Measurements from ENCODE around the gene CPA3.

The CPA3 gene

GRCh38 chr3:148865049-148865448, at the start of gene CPA3:
Gene CPA3 (plus strand): TSS chr3:148865296. CDS start chr3:148865308, 12 bp downstream.
- no peak for DNase-seq

DNA sequence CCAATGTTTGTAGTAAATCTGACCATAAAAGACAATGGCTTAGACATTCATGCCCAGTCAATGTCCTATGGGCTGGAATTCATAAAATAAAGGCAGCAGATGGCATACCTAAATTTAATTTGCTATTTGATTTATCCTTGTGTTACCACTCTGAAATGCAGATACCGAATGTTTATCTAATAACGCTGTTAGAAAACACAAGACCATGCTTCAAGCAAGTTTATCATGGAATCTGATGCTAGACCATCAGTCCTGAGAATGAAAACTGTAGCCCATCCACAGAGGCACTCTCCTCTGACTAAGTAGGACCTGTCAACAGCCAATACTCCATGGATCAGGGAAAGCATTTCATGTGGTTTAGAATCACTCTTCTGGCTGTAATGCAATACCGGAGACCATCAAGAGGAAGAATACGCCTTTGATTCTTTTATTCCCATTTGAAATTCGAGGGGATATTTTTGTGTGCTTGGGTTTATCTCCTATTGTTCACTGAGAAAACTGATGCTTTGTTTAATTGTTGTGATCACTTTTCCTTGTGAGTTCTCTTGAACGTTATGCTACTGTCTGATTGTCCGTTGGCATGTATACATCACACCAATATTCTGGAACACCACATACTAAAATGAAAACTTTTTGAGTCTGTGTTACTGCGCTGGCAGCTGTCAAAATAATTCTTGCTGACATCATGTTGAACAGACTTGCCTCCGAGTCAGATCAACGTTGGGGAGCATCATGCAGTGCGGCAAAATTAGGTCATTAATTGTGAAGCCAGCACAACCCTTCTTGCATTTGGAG, 49.6 kb upstream of the CPA3 start:
- DNase-seq, result no peak

DNA sequence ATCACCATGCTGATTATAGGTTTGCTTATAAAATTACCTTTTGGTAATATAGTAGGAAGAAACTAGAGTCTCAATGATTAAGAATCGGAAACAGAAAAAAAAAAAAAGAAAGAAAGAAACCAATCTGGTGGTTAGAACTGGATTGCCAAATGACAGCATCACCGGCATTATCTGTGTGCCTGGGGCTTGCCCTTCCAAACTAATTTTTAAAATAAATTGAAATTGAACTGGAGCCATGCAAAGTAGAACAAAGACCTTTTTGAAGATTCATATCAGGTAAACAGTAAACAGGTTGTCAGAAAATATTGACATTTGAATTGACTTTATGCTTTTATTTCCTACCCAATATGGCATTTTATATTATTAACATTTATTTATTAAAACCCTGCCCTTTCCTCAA, 48.7 kb upstream of the CPA3 start:
- DNase-seq, result no peak

GRCh38 chr3:148816981-148817525, 48.0 kb upstream of the CPA3 start:
- DNase-seq, result no peak

GRCh38 chr3:148820361-148821245, 44.5 kb upstream of the CPA3 start:
- DNase-seq, result no peak

GRCh38 chr3:148823026-148823425, 42.1 kb upstream of the CPA3 start:
- no peak for DNase-seq

GRCh38 chr3:148825476-148825875, 39.6 kb upstream of the CPA3 start:
- no peak for DNase-seq

- no peak for DNase-seq
Measured at GRCh38 chr3:148827585-148827984, 37.5 kb upstream of the CPA3 start, which contains the start of gene CPB1. Gene CPB1 (plus strand): TSS chr3:148827811. CDS start chr3:148827824, 13 bp downstream.

DNA sequence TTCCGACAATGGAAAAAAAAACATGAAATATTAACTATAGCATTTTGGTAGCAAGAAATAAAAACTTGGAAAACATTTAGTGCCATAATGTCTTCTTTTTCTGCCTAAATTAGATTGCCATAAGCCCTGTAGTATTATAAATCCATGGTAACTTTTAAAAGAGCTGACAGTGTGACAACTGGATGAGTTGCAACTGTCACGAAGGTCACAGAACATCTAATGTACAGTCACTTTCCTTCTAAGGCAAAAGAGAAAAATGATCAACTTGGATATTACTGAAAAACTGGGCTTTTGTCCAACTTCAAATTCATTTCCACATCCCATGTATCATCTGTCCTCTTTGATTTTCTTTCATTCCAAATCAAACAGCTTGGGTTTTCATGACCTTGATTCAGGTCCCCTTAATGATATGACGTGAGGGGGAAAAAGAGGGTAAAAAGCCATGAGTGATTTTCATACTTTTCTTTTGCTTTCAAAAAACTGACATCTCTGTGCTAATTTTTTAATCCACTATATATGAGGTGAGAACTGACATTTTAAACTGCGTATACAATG, 36.9 kb upstream of the CPA3 start:
- no peak for DNase-seq

- no peak for DNase-seq
Measured at GRCh38 chr3:148829926-148830325, 35.2 kb upstream of the CPA3 start.

DNA sequence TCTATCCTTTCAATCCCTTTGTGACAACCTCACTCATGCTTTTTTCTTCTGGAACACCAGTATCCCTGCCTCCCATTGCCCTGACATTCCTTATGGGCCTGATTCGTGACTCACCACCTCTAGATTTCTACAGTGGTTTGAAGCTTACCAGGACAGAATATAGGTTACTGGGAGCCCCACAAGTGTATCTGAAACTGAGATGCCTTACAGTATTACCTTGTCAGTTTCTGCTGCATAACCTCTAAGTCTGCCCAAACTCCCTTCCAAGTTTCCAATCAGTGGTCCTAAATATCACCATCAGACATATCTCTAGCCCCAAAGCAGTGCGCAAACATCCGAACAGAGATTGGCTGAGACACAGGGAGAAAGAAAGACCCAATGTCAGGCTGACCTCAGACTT, 31.9 kb upstream of the CPA3 start:
- no peak for DNase-seq

- no peak for DNase-seq
Measured at GRCh38 chr3:148839805-148840204, 25.3 kb upstream of the CPA3 start.

GRCh38 chr3:148840451-148840850, 24.6 kb upstream of the CPA3 start:
- DNase-seq, result no peak

- DNase-seq, result no peak
Measured at GRCh38 chr3:148845756-148846395, 19.2 kb upstream of the CPA3 start.

DNA sequence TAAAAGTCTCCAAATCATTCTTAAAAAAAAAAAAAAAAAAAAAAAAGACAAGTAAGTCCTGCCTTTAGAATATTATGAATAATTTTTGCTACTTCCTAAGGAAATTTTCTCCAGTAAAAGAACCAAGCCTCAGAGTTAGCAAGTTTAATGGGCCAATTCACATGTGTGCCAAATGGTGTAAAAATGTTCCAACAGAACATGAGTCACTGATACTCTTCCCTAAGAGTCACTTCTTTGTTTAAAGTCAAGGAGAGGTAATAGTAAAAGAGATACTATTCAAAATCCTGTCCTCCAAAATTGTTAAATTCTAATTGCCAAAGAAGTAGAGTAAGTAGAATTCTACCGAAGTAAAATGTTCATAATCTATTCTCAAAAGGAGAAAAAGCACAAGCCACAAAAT, 17.7 kb upstream of the CPA3 start:
- no peak for DNase-seq

DNA sequence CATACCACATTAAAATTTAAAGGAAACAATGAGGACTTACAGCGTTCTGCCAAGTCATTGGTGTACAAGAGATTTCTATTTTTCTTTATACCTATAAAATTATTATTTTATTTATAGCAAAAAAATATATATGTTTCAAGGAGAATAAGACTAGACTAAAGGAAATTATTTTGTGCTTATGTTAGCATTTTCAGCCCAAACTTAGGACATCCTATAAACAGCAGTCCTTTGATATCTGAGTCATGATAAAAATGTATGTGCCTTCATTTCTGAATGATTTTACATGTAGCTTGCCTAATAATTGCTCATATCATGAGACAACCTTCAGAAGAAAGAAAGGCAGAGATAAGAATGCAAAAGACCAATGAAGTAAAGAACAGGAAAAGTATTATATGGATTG, 16.7 kb upstream of the CPA3 start:
- DNase-seq, result no peak

DNA sequence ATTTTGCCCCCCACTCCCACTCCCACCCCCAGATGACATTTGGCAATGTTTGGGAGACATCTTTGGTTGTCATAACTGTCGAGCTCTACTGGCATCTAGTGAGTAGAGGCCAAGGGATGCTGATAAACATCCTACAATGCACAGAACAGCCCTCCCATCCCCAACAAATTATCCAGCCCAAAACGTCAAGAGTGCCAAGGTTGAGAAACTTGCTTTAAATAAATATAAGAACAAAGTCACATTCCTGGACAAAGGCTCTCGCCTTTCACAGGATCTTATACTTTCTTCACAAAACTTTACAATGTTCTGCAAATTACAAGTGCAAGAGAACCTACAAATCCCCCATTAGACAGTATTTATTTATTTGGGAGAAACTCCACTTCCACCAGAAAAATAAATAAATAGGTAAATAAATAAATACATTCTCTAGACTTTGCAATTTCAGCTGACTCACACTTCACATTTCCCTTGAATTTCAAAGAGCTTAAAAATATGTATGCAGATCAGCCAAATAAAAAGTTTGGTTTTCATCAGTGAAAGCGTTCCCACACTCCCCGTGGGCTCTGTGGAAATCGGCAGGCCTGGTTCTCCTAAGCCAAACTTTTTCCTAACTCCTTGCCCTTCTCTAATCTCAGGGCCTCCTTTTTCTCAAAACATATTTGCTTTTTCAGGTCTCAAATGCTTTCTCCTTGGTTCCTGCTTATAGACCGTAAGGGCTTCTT, 12.7 kb upstream of the CPA3 start:
- DNase-seq, result no peak

DNA sequence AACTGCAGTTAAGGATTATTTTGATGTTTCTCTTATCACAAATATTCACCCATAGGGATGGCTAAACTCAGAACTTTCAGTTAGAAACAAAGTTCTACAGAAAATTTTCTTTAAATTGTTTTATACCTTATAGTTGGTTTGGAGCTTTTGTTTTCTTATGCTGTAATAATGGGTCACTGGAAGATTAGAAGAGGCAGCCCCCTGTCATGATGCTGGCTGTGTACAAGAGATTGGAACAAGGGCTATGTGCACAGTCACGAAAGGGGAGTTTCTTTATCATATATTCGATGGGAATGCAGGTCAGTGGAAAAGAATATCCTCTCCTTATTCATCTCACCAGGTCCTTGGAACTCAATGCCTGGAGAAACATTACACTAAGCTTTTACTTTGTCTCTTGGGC, 12.0 kb upstream of the CPA3 start:
- DNase-seq, result no peak

GRCh38 chr3:148854061-148854460, 11.0 kb upstream of the CPA3 start:
- DNase-seq, result no peak

- no peak for DNase-seq
Measured at GRCh38 chr3:148856384-148856783, 8.7 kb upstream of the CPA3 start.

DNA sequence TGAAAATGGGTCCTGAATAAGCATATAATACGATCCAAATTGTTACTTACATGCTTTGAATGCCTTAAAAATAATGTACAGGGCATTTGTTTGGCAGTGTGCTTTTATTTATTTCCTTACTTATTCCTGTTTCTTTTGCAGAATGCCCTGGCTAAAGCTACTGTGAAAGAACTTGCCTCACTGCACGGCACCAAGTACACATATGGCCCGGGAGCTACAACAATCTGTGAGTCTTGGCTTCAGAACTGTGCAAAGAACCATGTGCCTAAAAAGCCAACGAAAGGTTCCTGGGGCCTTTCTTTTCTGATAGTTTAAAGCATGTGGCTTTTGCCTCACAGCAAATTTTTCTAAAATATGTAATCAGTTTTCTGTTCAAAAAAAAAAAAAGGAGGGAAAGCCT, 7.8 kb upstream of the CPA3 start:
- no peak for DNase-seq

GRCh38 chr3:148861277-148861869, 3.7 kb upstream of the CPA3 start:
- no peak for DNase-seq

Measured in stimulated activated CD4-positive, alpha-beta T cell treated with anti-CD3 and anti-CD28 coated beads, Interleukin-1b, Interleukin-23, amount 100 ng/mL, for 48 hours (primary cell).